GM12875 (cell line): ENCODE measurements around the gene INMT.

Experiments
- H3K4me3 ChIP-seq: one replicate; pipeline ENCODE4 v1.5.1; 2011; ENCODE audit warnings: low read depth, low read length, control low read depth
- TF ChIP-seq, protein P1 (sequence below): IDR thresholded peaks from 2 replicates; pipeline ENCODE4 v1.5.1; 2011; ENCODE audit warnings: low read depth, mild to moderate bottlenecking, control low read depth, inconsistent platforms, low read length, moderate library complexity, borderline replicate concordance; ENCODE audit not compliant: insufficient read depth

Gene INMT

DNA sequence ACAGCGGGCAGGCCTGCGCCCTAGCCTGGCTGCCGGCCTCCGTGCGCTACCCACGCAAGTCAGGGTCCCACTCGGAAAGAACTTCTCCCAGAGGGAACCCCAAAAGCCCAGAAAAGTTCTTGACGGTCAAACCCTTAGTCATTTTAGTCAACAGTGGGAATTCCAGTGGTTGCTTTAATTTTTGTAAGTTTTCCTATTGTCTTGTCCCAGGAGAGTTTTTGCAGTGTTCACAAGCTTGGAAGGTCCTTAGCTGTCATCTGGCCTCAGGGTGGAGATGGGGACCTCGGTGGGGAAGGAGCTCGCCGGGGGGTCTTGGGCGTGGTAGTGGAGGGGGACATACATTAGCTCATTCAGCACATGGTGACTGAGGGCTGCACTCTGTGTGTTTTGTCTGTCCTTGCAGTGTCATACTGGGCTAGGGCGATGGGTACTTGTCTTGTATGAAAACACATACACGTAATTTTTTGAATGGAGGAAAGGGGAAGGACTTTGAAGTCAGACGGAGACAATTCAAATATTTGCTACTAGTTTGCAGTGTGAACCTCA lies 20.0 kb downstream of the INMT start:
- peak overlapping the region; percentile 81 for H3K4me3 ChIP-seq
- TF ChIP-seq, protein P1, sequence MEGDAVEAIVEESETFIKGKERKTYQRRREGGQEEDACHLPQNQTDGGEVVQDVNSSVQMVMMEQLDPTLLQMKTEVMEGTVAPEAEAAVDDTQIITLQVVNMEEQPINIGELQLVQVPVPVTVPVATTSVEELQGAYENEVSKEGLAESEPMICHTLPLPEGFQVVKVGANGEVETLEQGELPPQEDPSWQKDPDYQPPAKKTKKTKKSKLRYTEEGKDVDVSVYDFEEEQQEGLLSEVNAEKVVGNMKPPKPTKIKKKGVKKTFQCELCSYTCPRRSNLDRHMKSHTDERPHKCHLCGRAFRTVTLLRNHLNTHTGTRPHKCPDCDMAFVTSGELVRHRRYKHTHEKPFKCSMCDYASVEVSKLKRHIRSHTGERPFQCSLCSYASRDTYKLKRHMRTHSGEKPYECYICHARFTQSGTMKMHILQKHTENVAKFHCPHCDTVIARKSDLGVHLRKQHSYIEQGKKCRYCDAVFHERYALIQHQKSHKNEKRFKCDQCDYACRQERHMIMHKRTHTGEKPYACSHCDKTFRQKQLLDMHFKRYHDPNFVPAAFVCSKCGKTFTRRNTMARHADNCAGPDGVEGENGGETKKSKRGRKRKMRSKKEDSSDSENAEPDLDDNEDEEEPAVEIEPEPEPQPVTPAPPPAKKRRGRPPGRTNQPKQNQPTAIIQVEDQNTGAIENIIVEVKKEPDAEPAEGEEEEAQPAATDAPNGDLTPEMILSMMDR, result no peak

DNA sequence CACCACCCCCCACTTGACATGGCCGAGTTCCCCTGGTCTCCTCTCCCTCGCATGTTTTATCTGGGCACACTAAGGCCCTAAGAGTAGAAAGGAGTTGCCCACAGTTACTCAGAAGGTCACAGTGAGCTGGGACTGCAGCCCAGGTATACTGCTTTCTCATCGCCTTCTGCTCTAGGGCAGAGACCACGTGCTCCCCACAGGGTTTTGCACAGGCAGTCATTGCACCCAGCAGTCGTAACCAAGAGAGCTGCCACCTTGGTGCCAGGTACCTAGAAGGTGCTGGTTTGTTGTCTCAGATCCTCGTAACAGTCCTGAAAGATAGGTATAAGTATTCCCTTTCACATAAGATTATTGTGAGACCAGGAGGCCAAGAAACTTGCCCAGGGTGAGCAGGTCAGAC lies 21.0 kb downstream of the INMT start:
- no peak overlapping the region for H3K4me3 ChIP-seq
- TF ChIP-seq, protein P1, result no peak

DNA sequence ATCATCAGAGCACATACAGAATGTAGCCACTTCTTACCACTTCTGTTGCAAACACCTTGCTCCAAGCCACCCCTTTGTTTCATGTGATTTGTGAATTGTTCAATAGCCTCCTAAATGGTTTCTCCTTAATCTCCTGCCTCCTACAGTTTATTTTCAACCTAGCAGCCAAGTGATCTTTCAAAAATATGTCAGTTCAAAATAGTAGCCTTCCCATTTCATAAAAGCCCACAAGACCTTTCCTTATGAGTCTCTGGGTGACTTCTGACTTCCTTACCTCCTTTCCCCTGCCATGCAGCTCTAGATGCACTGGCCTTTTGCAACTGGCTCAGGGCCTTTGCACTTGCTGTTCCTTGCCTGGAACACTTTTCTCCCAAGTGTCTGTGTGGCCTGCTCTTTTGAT lies 24.1 kb downstream of the INMT start:
- TF ChIP-seq, protein P1, result no peak
- H3K4me3 ChIP-seq, result no peak overlapping the region

GRCh38 chr7:30776971-30777370 lies 25.0 kb downstream of the INMT start:
- TF ChIP-seq, protein P1, result no peak

DNA sequence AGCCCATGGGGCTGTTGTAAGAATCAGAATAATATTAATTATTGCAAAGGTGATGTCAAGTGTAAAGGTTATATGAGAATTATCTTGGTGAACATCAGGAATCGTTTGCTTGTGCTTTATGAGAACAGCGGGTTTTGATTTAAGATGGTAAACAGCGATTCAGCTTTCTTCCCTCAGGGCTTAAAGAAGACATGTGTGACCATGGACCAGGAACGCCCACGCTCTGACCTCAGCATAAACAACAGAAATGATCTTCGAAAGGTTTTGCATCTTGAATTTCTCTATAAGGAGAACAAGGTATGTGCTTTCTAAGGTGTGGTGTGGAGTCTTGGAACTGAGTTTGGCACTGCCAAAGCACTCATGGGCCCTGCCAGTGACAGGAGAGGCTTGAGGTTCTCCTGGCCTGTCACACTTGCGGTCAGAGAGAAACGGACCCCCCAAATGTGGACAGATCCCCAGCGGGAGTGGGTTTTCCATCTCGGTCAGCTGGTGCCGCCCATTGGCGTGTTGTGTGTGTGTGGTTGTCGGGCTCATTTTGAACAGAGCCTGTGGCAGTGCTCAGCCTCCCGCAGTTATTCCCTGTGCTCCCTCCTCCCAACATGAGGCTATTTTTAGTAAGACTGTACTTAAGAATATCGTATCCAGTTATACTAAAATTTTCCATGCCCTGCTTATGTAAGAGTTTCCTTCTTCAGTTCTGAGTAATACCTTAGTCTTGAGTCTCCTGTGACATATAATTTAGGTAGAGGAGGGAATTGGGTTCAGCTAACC lies 26.5 kb downstream of the INMT start:
- TF ChIP-seq, protein P1, result no peak
- H3K4me3 ChIP-seq, result no peak overlapping the region

More at GRCh38 chr7:30776971-30777370, 25.0 kb downstream of the INMT start:
- H3K4me3 ChIP-seq, result no peak overlapping the region

DNA sequence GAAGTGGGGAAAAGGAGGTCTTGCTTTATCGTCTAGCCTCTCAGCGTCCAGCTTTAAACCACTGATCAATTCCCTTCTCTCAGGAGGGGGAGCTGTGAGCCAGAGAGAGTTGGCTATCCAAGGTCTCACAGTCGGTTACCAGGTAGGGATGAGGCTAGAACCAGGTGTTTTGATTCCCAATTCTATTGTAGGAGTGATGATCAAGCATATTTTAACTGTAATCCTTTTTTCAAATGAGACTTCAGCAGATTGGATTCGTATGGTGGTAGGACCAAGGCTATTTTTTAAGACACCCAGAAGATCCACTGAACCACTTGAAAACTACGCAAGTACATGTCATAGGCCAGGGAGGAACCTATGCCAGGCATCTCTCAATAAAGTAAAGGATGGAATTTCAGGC lies 27.6 kb downstream of the INMT start:
- TF ChIP-seq, protein P1, result no peak
- no peak overlapping the region for H3K4me3 ChIP-seq

- TF ChIP-seq, protein P1, result no peak
- no peak overlapping the region for H3K4me3 ChIP-seq
Measured at GRCh38 chr7:30780941-30781340, 29.0 kb downstream of the INMT start.
